ENCODE data around the gene ECT2.

- no peak for TF ChIP-seq CTCF (IDR thresholded peaks at IDR 0.05)
- no peak for TF ChIP-seq EP300 (IDR thresholded peaks at IDR 0.05)
- no peak for TF ChIP-seq POLR2AphosphoS5 (IDR thresholded peaks at IDR 0.05)
- TF ChIP-seq POLR2A (IDR thresholded peaks at IDR 0.05) = no peak
Observed at GRCh38 chr3:172711454-172711795, 39.1 kb upstream of the ECT2 start.
